GM23248 (cell line): ENCODE data around the gene EHD3.

Experiments used
- EZH2 ChIP-seq: fragments of 200-600 bp; sonication (generic); IDR thresholded peaks from 2 replicates; pipeline ENCODE4 v1.6.1; 2018; ENCODE audit warnings: antibody characterized with exemption, mild to moderate bottlenecking; ENCODE audit not compliant: insufficient read depth, poor library complexity, severe bottlenecking
- EZH2phosphoT487 ChIP-seq: fragments of 200-600 bp; sonication (generic); IDR thresholded peaks from 2 replicates; pipeline ENCODE4 v1.6.1; 2018; ENCODE audit warnings: antibody characterized with exemption, moderate library complexity, mild to moderate bottlenecking, low read depth; ENCODE audit not compliant: insufficient read depth

DNA sequence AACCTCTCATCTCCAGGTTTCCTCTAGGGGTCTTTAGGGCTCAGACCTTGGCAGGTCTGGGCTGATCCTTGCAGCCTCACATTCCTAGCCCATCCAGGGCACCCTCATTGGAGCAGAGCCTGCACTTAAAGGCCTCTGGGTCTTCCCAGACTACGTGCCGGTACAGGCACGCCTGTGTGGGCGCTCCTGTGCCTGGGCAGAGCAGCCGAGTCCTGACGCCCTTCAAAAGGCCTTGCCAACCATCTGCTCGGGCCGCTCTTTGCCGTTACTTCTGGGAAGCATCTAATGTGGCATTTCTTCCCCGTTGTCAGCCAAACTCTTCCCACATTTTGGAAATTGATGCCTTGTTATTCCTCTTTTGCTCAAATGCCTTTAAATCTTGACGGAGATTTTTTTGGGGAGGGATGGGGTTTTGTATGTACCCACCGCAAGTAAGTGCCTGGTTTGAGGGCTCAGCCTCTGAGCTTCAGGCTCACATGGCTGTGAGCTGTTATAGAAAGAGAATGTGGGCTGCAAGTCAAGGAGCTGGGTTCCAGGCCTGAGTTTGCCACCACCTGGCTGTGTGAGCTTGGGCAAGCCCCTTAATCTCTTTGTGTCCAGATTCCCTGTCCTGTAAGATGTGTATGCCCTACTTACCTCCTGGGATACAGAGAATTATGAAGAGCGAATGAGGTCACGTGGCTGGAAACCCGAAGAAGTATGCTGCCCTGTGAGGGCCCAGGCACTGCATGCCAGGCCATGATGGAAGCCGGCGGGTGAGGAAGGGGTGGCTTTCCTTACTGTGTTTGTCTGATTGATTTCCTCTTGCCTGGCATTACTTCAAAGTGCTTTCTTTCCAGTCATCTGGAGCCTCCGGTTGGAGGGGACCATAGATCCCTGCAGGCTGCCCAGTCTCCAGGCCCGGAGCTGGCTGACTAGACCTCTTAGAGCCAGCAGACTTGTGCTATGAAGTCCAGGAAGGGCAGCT is 20.6 kb downstream of the EHD3 start:
- TF ChIP-seq EZH2 = no peak
- no peak for TF ChIP-seq EZH2phosphoT487
